ENCODE measurements around the gene STK24.

STK24 gene

DNA sequence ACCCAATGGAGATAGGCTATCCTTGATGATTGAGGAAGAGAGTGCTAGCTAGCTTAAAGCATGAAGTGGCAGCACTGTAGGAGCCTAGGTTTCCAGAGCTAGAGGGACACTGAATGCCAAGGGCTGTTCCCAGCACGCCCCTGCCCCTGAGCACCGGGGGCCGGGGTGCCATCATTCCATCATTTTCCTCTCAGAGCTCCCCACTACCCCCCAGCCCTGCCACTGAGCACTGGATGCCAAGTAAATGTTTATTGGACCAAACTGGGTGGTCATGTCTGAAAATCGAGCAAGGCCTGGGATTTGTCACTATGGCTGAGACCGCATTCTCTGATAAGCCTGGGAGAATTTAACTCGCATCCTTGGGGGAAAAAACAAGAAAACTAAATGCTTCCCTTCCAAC is 142.8 kb downstream of the STK24 start:
- Histone ChIP-seq H3K4me1 (no peaks in the 10 kb centered on the region), H3K9me3 (no peaks in the 10 kb centered on the region), H3K4me3 (ENCODE audit: low read depth, low read length) (no peak overlapping the region), H3K27me3 (no peaks in the 10 kb centered on the region), H3K36me3 (peaks cover 10% of the 10 kb centered on the region)
- TF ChIP-seq, protein P1, sequence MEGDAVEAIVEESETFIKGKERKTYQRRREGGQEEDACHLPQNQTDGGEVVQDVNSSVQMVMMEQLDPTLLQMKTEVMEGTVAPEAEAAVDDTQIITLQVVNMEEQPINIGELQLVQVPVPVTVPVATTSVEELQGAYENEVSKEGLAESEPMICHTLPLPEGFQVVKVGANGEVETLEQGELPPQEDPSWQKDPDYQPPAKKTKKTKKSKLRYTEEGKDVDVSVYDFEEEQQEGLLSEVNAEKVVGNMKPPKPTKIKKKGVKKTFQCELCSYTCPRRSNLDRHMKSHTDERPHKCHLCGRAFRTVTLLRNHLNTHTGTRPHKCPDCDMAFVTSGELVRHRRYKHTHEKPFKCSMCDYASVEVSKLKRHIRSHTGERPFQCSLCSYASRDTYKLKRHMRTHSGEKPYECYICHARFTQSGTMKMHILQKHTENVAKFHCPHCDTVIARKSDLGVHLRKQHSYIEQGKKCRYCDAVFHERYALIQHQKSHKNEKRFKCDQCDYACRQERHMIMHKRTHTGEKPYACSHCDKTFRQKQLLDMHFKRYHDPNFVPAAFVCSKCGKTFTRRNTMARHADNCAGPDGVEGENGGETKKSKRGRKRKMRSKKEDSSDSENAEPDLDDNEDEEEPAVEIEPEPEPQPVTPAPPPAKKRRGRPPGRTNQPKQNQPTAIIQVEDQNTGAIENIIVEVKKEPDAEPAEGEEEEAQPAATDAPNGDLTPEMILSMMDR (IDR thresholded peaks at IDR 0.05; ENCODE audit: low read depth, low read length) = no peak
- no peak for DNase-seq

DNA sequence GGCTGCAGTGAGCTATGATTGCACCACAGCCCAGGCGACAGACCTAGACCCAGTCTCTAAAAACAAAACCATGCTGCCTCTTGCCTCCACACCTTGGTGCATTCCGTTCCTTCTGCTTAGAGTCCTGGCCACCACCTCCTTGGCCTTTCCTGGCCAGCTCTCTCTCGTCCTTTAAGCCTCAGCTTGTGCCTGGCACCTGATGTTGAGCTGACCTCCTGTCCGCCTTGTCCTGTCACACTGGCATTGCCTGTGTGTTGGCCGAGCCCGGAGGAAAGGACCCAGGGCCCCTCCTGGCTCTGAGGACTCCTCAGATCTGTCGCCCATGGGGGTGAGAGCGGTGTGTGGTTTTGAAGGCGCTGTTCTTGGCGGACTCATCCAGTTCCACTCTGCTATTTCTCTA is 143.3 kb downstream of the STK24 start:
- Histone ChIP-seq H3K9me3 (no peaks in the 10 kb centered on the region), H3K27me3 (no peaks in the 10 kb centered on the region), H3K36me3 (peaks cover 8% of the 10 kb centered on the region), H3K4me3 (ENCODE audit: low read depth, low read length) (no peak overlapping the region), H3K4me1 (no peaks in the 10 kb centered on the region)
- TF ChIP-seq, protein P1 (IDR thresholded peaks at IDR 0.05; ENCODE audit: low read depth, low read length) = no peak
- DNase-seq = no peak

DNA sequence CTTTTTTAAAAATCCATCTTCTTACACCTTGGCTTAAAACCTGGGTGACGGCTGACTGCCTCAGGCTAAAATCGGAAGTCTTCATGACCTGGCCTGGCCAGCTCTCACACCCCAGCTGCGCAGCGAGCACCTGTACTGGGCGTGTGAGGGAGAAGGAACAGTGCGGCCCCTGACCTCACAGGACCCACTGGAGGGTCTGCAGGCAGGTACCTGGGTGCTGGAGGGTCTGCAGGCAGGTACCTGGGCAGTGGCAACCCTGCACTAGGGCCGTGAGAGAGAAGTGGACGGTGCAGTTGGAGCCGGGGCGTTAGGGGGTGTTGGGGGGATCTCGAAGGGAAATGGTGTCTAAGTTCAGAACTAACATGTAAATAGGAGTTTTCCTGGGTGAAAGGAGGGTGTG is 144.3 kb downstream of the STK24 start:
- Histone ChIP-seq H3K36me3 (peaks cover 8% of the 10 kb centered on the region), H3K4me3 (ENCODE audit: low read depth, low read length) (no peak overlapping the region), H3K27me3 (no peaks in the 10 kb centered on the region), H3K4me1 (no peaks in the 10 kb centered on the region), H3K9me3 (no peaks in the 10 kb centered on the region)
- TF ChIP-seq, protein P1 (IDR thresholded peaks at IDR 0.05; ENCODE audit: low read depth, low read length) = no peak
- no peak for DNase-seq

DNA sequence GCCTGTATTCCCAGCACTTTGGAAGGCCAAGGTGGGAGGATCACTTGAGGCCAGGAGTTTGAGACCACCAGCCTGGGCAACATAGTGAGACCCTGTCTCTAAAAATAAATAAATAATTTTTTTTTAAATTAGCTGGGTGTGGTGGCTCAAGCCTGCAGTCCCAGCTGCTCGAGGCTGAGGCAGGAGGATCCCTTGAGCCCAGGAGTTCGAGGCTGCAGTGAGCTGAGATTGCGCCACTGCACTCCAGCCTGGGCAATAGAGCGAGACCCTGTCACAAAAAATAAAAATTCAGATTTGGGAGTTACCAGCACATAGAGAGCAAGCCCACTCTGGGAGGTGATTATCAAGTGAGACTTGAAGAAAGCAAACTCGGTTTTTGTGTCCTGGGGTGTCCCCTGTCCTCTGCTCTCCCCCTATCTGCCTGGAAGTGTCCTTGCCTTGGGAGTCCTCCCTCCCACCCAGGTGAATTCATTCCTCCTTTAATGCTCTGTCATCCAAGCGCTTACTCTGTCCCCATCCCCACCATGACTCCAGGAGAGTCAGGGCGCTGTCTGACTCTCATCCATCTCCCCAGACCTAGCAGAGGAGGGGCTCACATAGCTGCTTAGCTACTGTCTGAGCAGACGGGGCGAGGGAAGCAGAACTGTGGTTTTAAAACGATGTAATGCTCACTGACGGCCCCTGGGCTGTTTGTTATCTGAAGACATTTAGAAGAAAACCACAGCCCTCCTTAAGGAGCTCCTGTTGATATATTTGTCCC is 146.8 kb downstream of the STK24 start:
- H3K9me3 ChIP-seq = no peaks in the 10 kb centered on the region

DNA sequence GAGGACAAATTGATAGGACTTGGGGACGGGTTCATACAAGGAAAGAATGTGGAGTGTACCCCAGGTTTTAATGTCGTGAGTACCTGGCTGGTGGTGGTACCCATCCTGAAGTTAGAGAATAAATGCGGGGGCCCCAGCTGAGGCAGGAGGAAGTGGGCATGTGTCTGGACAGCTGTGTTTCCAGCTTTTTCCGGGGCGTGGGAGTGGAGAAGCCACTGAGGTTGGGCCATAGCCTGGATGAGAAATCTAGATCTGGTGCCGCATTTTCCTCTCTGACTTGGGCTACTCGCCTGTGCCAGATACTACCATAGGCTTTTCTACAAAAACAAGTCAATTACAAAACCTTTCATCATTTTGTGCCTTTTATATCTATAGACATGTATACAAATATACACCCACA is 147.4 kb downstream of the STK24 start:
- H3K4me3 ChIP-seq (ENCODE audit: low read depth, low read length) = no peak overlapping the region
- no peak for DNase-seq
- no peaks in the 10 kb centered on the region for H3K4me1 ChIP-seq
- no peaks in the 10 kb centered on the region for H3K27me3 ChIP-seq
- TF ChIP-seq, protein P1 (IDR thresholded peaks at IDR 0.05; ENCODE audit: low read depth, low read length) = no peak
- H3K36me3 ChIP-seq = peaks cover 23% of the 10 kb centered on the region
- H3K9me3 ChIP-seq = no peaks in the 10 kb centered on the region

More for the DNA sequence above, 146.8 kb downstream of the STK24 start:
- Histone ChIP-seq H3K4me3 (ENCODE audit: low read depth, low read length) (no peak overlapping the region), H3K27me3 (no peaks in the 10 kb centered on the region), H3K4me1 (no peaks in the 10 kb centered on the region), H3K36me3 (peaks cover 23% of the 10 kb centered on the region)
- TF ChIP-seq, protein P1 (IDR thresholded peaks at IDR 0.05; ENCODE audit: low read depth, low read length) = no peak
- DNase-seq = no peak

DNA sequence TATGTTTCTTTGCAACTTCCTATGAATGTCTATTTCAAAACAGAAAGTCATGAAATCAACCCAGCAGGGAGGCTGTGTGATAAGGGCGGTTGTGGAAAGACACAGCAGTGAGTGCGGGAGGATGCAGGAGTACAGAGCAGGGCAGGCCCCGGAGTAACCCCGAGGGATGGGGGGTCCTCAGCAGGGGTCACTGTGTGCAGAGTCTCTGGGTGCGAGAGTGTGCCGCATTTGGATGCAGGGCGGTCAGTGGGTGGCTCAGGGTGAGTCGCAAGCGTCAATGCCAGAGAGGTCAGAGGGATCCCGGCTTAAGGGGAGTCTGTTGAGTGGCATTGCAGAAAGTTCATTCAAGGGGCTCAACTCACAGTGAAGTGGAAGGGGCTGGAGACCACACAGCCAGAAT is 147.8 kb downstream of the STK24 start:
- Histone ChIP-seq H3K4me3 (ENCODE audit: low read depth, low read length) (no peak overlapping the region), H3K36me3 (peaks cover 25% of the 10 kb centered on the region), H3K4me1 (no peaks in the 10 kb centered on the region), H3K9me3 (no peaks in the 10 kb centered on the region), H3K27me3 (no peaks in the 10 kb centered on the region)
- TF ChIP-seq, protein P1 (IDR thresholded peaks at IDR 0.05; ENCODE audit: low read depth, low read length) = no peak
- DNase-seq = no peak

All from BE2C (cell line).